Prostate gland (tissue), 2 donors: ENCODE measurements around the gene RSPO3.

ENCODE experiments used
- CTCF ChIP-seq, 4 experiments: fragments of 200-600 bp in 2 of 4; fragments of 450-650 bp in 2 of 4; sonication (generic) in 2 of 4; IDR thresholded peaks; 1 replicate in 3 of 4; 2 replicates in 1 of 4; pipeline ENCODE4 v1.5.1; 2016 to 2019; ENCODE audit warnings: antibody characterized with exemption in 4 of 4, mild to moderate bottlenecking in 2 of 4, moderate library complexity in 2 of 4
- POLR2A ChIP-seq: fragments of 450-650 bp; IDR thresholded peaks from one replicate; pipeline ENCODE4 v1.6.1; 2016; ENCODE audit warnings: antibody characterized with exemption, mild to moderate bottlenecking

- TF ChIP-seq CTCF (IDR thresholded peaks at IDR 0.05) (no peak), POLR2A (no peak)
Measured at GRCh38 chr6:127131772-127132376, 13.4 kb downstream of the RSPO3 start.
